Ascending aorta (tissue), 2 donors: ENCODE measurements around the gene DENND4B. TPM values are rescaled to one million over a fixed set of nuclear protein-coding genes. Genes with fewer than 3 reads are reported as not detected.

Experiments
- DNase-seq, 2 donors: peaks; one replicate each; pipeline ENCODE4 v3.0.0-alpha.2; 2019; ENCODE audit warnings: low spot score in 2 of 2
- H3K27ac ChIP-seq, 2 donors: fragments of 200-600 bp; sonication (generic); one replicate each; pipeline ENCODE4 v1.5.1; 2016 to 2017; ENCODE audit warnings: mild to moderate bottlenecking in 1 of 2
- H3K27me3 ChIP-seq: fragments of 200-600 bp; sonication (generic); one replicate; pipeline ENCODE4 v1.5.1; 2017
- H3K36me3 ChIP-seq, 2 donors: fragments of 200-600 bp; sonication (generic); one replicate each; pipeline ENCODE4 v1.5.1; 2016
- H3K4me1 ChIP-seq, 2 donors: fragments of 200-600 bp; sonication (generic); one replicate each; pipeline ENCODE4 v1.5.1; 2016 to 2017; ENCODE audit warnings: mild to moderate bottlenecking in 1 of 2
- H3K4me3 ChIP-seq, 2 donors: fragments of 200-600 bp; sonication (generic); one replicate each; pipeline ENCODE4 v1.5.1; 2016 to 2017; ENCODE audit warnings: mild to moderate bottlenecking in 1 of 2
- H3K9me3 ChIP-seq, 2 donors: fragments of 200-600 bp; sonication (generic); one replicate each; pipeline ENCODE4 v1.5.1; 2016
- CTCF ChIP-seq, 3 experiments: fragments of 200-600 bp in 2 of 3; fragments of 450-650 bp in 1 of 3; sonication (generic) in 2 of 3; IDR thresholded peaks; one replicate each; pipeline ENCODE4 v1.5.1; 2016 to 2019; ENCODE audit warnings: antibody characterized with exemption in 3 of 3, mild to moderate bottlenecking in 1 of 3, moderate library complexity in 1 of 3
- intact Hi-C: fragments of 100-400 bp; cut with DNase I; formaldehyde crosslinking; loops from one replicate; pipeline ENCODE4 v1.15.1; 2023
- total RNA-seq: library from RNA; depleted of rRNA; stranded (reverse); fragments of >200 nt; gene quantifications from one replicate; pipeline ENCODE4 v1.1.0, GENCODE V29; 2016

Gene DENND4B
- total RNA-seq, 1 donor from 2014 or later: 80.0 TPM

GRCh38 chr1:153944005-153944826 is 2.3 kb downstream of the DENND4B start:
- peak overlapping the region in 1 of 2 donors; percentile 93 for H3K4me3 ChIP-seq
- TF ChIP-seq CTCF (IDR thresholded peaks at IDR 0.05): no peak

GRCh38 chr1:153942766-153943549 is 3.6 kb downstream of the DENND4B start:
- H3K4me1 ChIP-seq: peaks cover 4 to 9% of the 10 kb centered on the region in 2 donors
- no peaks in the 10 kb centered on the region for H3K9me3 ChIP-seq
- no peak for DNase-seq
- intact Hi-C loops: no loop called here
- H3K36me3 ChIP-seq: peaks cover 43 to 47% of the 10 kb centered on the region in 2 donors
- no peak overlapping the region for H3K27ac ChIP-seq
- H3K4me3 ChIP-seq: no peak overlapping the region
- TF ChIP-seq CTCF (IDR thresholded peaks at IDR 0.05): no peak
- no peaks in the 10 kb centered on the region for H3K27me3 ChIP-seq

More at GRCh38 chr1:153944005-153944826, 2.3 kb downstream of the DENND4B start:
- Histone ChIP-seq H3K9me3 (no peaks in the 10 kb centered on the region), H3K27me3 (no peaks in the 10 kb centered on the region), H3K27ac (peak overlapping the region; percentile 89 to 98), H3K36me3 (peaks cover 51 to 52% of the 10 kb centered on the region in 2 donors), H3K4me1 (peaks cover 4 to 9% of the 10 kb centered on the region in 2 donors)
- intact Hi-C loops: no loop called here
- no peak for DNase-seq

- H3K27ac ChIP-seq: no peak overlapping the region
- no peak overlapping the region for H3K4me3 ChIP-seq
- H3K36me3 ChIP-seq: peaks cover 47 to 48% of the 10 kb centered on the region in 2 donors
- intact Hi-C loops: no loop called here
- no peaks in the 10 kb centered on the region for H3K27me3 ChIP-seq
- H3K9me3 ChIP-seq: no peaks in the 10 kb centered on the region
- no peak for TF ChIP-seq CTCF (IDR thresholded peaks at IDR 0.05)
- peaks cover 4 to 9% of the 10 kb centered on the region in 2 donors for H3K4me1 ChIP-seq
- no peak for DNase-seq
These were observed 4.4 kb downstream of the DENND4B start for GRCh38 chr1:153941826-153942725.

GRCh38 chr1:153940756-153941155 is 5.8 kb downstream of the DENND4B start:
- DNase-seq: no peak
- no peaks in the 10 kb centered on the region for H3K9me3 ChIP-seq
- no peak overlapping the region for H3K4me3 ChIP-seq
- intact Hi-C loops: no loop called here
- no peak for TF ChIP-seq CTCF (IDR thresholded peaks at IDR 0.05)
- no peaks in the 10 kb centered on the region for H3K27me3 ChIP-seq
- H3K27ac ChIP-seq: no peak overlapping the region
- peaks cover 4% of the 10 kb centered on the region in 2 donors for H3K4me1 ChIP-seq
- H3K36me3 ChIP-seq: peaks cover 60 to 61% of the 10 kb centered on the region in 2 donors

GRCh38 chr1:153939476-153939875 is 7.0 kb downstream of the DENND4B start:
- Histone ChIP-seq H3K4me3 (no peak overlapping the region), H3K4me1 (no peaks in the 10 kb centered on the region), H3K27me3 (no peaks in the 10 kb centered on the region), H3K27ac (no peak overlapping the region), H3K9me3 (no peaks in the 10 kb centered on the region), H3K36me3 (peaks cover 72 to 74% of the 10 kb centered on the region in 2 donors)
- intact Hi-C loops: no loop called here
- no peak for TF ChIP-seq CTCF (IDR thresholded peaks at IDR 0.05)
- no peak for DNase-seq
